Measurements from ENCODE around the gene EYA4.

Gene EYA4

GRCh38 chr6:133407320-133408100, 166.4 kb downstream of the EYA4 start:
- no peak for DNase-seq

GRCh38 chr6:133408132-133408531, 167.0 kb downstream of the EYA4 start:
- no peak for DNase-seq

GRCh38 chr6:133408543-133408942, 167.4 kb downstream of the EYA4 start:
- DNase-seq = no peak

- no peak for DNase-seq
These were observed 169.7 kb downstream of the EYA4 start for GRCh38 chr6:133410638-133411435.

- DNase-seq = no peak
These were observed 170.6 kb downstream of the EYA4 start for GRCh38 chr6:133411757-133412156.

- DNase-seq = no peak
These were observed 174.1 kb downstream of the EYA4 start for GRCh38 chr6:133415262-133415661.

GRCh38 chr6:133418108-133418507, 177.0 kb downstream of the EYA4 start:
- no peak for DNase-seq

GRCh38 chr6:133423242-133423641, 182.1 kb downstream of the EYA4 start:
- DNase-seq = no peak

GRCh38 chr6:133424359-133424758, 183.2 kb downstream of the EYA4 start:
- DNase-seq = no peak

GRCh38 chr6:133426038-133426437, 184.9 kb downstream of the EYA4 start:
- DNase-seq = no peak

GRCh38 chr6:133428295-133428694, 187.1 kb downstream of the EYA4 start:
- no peak for DNase-seq

- no peak for DNase-seq
These were observed 189.4 kb downstream of the EYA4 start for GRCh38 chr6:133430530-133430929.

- DNase-seq = no peak
These were observed 189.9 kb downstream of the EYA4 start for GRCh38 chr6:133431031-133431430.

GRCh38 chr6:133432021-133432989, 191.1 kb downstream of the EYA4 start:
- DNase-seq = no peak

GRCh38 chr6:133435065-133435728, 194.0 kb downstream of the EYA4 start:
- no peak for DNase-seq

GRCh38 chr6:133436652-133437051, 195.5 kb downstream of the EYA4 start:
- no peak for DNase-seq

GRCh38 chr6:133441491-133441890, 200.3 kb downstream of the EYA4 start:
- no peak for DNase-seq

GRCh38 chr6:133446789-133447188, 205.6 kb downstream of the EYA4 start:
- DNase-seq = no peak

- no peak for DNase-seq
These were observed 206.8 kb downstream of the EYA4 start for GRCh38 chr6:133447924-133448323.

- DNase-seq = no peak
These were observed 215.3 kb downstream of the EYA4 start for GRCh38 chr6:133456439-133456838.

- DNase-seq = no peak
These were observed 215.8 kb downstream of the EYA4 start for GRCh38 chr6:133456944-133457343.

- no peak for DNase-seq
These were observed 218.9 kb downstream of the EYA4 start for GRCh38 chr6:133460101-133460500.
